Esophagus muscularis mucosa (tissue), 4 donors: Measurements from ENCODE around the gene FREM1. TPM values are rescaled to one million over a fixed set of nuclear protein-coding genes. Genes with fewer than 3 reads are reported as not detected.

Experiments
- DNase-seq: peaks from one replicate; pipeline ENCODE4 v3.0.0-alpha.2; 2017; ENCODE audit errors: extremely low spot score
- H3K27ac ChIP-seq, 4 donors: fragments of 200-600 bp; sonication (generic); replicated peaks in 1 of 4; 1 replicate in 3 of 4; 2 replicates in 1 of 4; pipeline ENCODE4 v1.5.1; 2016 to 2019; ENCODE audit warnings: mild to moderate bottlenecking in 1 of 4
- H3K27me3 ChIP-seq, 4 donors: fragments of 200-600 bp; sonication (generic); one replicate each; pipeline versions ENCODE4 v1.5.1 to v1.6.0; 2016 to 2019
- H3K36me3 ChIP-seq, 4 donors: fragments of 200-600 bp; sonication (generic); one replicate each; pipeline ENCODE4 v1.5.1; 2016 to 2019
- H3K4me1 ChIP-seq, 4 donors: fragments of 200-600 bp; sonication (generic); one replicate each; pipeline ENCODE4 v1.5.1; 2016 to 2019
- H3K4me3 ChIP-seq, 4 donors: fragments of 200-600 bp; sonication (generic); 1 replicate in 2 of 4; 2 replicates in 2 of 4; pipeline ENCODE4 v1.5.1; 2016 to 2019; ENCODE audit warnings: mild to moderate bottlenecking in 4 of 4, moderate library complexity in 1 of 4
- H3K9me3 ChIP-seq, 4 donors: fragments of 200-600 bp; sonication (generic); 1 replicate in 3 of 4; 2 replicates in 1 of 4; pipeline ENCODE4 v1.5.1; 2016 to 2019
- EP300 ChIP-seq: sonication (generic); formaldehyde crosslinking; IDR thresholded peaks from one replicate; pipeline ENCODE4 v1.6.1; 2017; ENCODE audit warnings: antibody characterized with exemption
- POLR2A ChIP-seq: fragments of 450-650 bp; IDR thresholded peaks from one replicate; pipeline ENCODE4 v1.6.1; 2017; ENCODE audit warnings: antibody characterized with exemption, moderate library complexity, mild to moderate bottlenecking, low read depth
- POLR2AphosphoS5 ChIP-seq, 2 donors: sonication (generic); formaldehyde crosslinking; IDR thresholded peaks; one replicate each; pipeline ENCODE4 v1.6.1; 2017; ENCODE audit warnings: antibody characterized with exemption in 2 of 2
- WGBS: methylation state at CpG from one replicate; pipeline ENCODE4 v1.1.5; 2018; 5-methylcytosine and 5-hydroxymethylcytosine counted together
- intact Hi-C: fragments of 100-400 bp; cut with DNase I; formaldehyde crosslinking; loops from one replicate; pipeline ENCODE4 v1.15.1; 2023
- total RNA-seq, 4 donors: library from RNA; depleted of rRNA; stranded (reverse); fragments of >200 nt; gene quantifications; one replicate each; pipeline versions ENCODE4 v1.1.0 to v1.2.1, GENCODE V29; 2016
- TF ChIP-seq, protein P1 (sequence below), 3 experiments: fragments of 200-600 bp in 2 of 3; fragments of 450-650 bp in 1 of 3; sonication (generic) in 2 of 3; IDR thresholded peaks; one replicate each; pipeline ENCODE4 v1.5.1; 2017 to 2019; ENCODE audit warnings: antibody characterized with exemption in 3 of 3, mild to moderate bottlenecking in 2 of 3, moderate library complexity in 1 of 3

FREM1 gene
- total RNA-seq, 4 donors from 2014 or later = 0.58 to 3.5 (median 1.9) TPM

DNA sequence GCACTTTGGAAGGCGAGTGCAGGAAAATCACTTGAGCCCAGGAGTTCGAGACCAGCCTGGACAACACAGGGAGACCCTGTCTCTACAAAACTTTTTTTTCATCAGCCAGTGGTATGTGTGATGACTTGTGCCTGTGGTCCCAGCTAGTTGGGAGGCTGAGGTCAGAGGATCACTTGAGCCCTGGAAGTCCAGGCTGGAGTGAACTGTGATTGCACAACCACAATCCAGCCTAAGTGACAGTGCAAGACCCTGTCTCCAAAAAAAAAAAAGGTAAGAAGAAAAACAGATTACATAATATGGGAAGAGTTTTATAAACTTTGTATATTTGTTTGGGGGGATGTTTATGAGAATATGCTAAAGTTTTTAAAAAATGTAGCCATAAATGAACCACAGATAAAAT lies 111.2 kb downstream of the FREM1 start:
- intact Hi-C loops = no loop called here
- Histone ChIP-seq H3K36me3 (no peaks in the 10 kb centered on the region), H3K4me3 (no peak overlapping the region), H3K27ac (no peak overlapping the region), H3K27me3 (no peaks in the 10 kb centered on the region), H3K4me1 (no peaks in the 10 kb centered on the region), H3K9me3 (no peaks in the 10 kb centered on the region)
- no peak for DNase-seq
- TF ChIP-seq, protein P1, sequence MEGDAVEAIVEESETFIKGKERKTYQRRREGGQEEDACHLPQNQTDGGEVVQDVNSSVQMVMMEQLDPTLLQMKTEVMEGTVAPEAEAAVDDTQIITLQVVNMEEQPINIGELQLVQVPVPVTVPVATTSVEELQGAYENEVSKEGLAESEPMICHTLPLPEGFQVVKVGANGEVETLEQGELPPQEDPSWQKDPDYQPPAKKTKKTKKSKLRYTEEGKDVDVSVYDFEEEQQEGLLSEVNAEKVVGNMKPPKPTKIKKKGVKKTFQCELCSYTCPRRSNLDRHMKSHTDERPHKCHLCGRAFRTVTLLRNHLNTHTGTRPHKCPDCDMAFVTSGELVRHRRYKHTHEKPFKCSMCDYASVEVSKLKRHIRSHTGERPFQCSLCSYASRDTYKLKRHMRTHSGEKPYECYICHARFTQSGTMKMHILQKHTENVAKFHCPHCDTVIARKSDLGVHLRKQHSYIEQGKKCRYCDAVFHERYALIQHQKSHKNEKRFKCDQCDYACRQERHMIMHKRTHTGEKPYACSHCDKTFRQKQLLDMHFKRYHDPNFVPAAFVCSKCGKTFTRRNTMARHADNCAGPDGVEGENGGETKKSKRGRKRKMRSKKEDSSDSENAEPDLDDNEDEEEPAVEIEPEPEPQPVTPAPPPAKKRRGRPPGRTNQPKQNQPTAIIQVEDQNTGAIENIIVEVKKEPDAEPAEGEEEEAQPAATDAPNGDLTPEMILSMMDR (IDR thresholded peaks at IDR 0.05) = no peak
- TF ChIP-seq EP300 (no peak), POLR2A (no peak), POLR2AphosphoS5 (IDR thresholded peaks at IDR 0.05) (no peak)
- WGBS = 100% methylated on average over 2 of the region's 2 CpGs

DNA sequence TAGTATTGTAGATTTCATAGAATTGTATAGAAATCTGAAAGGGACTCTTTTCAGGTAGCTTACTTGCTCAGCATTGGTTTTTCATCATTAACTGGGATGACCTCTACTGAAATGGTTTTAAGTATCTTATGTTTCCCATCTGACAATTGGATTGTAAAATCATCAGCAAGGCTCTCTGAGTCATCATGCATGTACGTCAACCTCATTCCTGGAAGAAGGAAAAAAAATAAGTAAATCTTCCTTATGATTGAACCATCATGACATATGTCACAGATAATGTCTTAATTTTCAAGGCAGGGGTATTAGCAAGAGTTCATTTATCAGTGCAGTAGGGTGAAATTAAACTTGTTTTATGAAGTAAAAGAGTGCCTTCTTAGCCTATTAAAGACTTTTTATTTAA lies 112.8 kb downstream of the FREM1 start:
- Histone ChIP-seq H3K27me3 (no peaks in the 10 kb centered on the region), H3K4me1 (no peaks in the 10 kb centered on the region), H3K9me3 (no peaks in the 10 kb centered on the region), H3K27ac (no peak overlapping the region), H3K36me3 (no peaks in the 10 kb centered on the region), H3K4me3 (no peak overlapping the region)
- TF ChIP-seq EP300 = no peak
- TF ChIP-seq POLR2AphosphoS5 (IDR thresholded peaks at IDR 0.05) = no peak
- TF ChIP-seq POLR2A = no peak
- TF ChIP-seq, protein P1 (IDR thresholded peaks at IDR 0.05) = no peak
- 76% methylated on average over 1 of the region's 1 CpG for WGBS
- DNase-seq = no peak
- intact Hi-C loops = no loop called here

DNA sequence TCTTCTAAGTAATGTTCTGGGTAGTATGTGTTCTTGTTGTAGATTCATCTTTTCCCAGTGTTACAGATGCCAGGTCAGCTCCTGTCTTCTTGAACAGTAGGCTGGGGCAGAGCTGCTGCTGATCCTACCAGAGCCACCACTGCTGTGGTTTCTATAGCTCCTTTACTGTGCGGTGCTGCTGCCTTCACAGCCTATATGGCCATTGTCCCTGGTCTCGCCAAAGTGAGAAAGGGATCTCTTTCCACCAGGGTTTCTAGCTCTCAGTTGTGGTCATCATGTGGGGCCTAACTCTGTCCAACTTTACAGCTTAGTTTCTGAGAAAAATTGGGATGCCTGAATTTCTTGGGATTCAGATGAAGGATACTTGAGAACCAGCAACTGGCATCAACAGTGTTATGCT lies 116.8 kb downstream of the FREM1 start:
- DNase-seq = no peak
- no peak overlapping the region for H3K4me3 ChIP-seq
- intact Hi-C loops = no loop called here
- no peaks in the 10 kb centered on the region for H3K27me3 ChIP-seq
- no peaks in the 10 kb centered on the region for H3K4me1 ChIP-seq
- TF ChIP-seq, protein P1 (IDR thresholded peaks at IDR 0.05) = no peak
- no peak for TF ChIP-seq EP300
- TF ChIP-seq POLR2AphosphoS5 (IDR thresholded peaks at IDR 0.05) = no peak
- TF ChIP-seq POLR2A = no peak
- no peak overlapping the region for H3K27ac ChIP-seq
- H3K9me3 ChIP-seq = no peaks in the 10 kb centered on the region
- H3K36me3 ChIP-seq = no peaks in the 10 kb centered on the region
- 84% methylated on average over 2 of the region's 2 CpGs for WGBS

DNA sequence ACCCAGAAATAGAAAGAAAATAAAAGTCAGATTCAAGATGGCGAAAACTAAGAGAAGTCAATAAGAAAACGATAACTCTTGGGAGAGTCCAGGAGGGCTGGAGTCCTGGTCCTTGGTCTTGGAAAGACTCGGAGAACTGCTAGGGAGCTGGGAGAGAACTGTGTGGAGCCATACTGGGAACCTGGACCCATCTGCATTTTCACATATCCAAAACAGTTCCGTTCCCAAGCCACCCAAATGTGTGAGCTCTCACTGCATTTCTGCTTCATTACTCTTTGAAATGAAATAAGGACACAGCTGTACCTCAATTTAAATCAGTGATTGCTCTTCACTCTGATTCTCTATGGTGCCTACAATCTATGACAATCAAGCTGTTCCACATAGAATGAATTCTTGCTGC lies 119.6 kb downstream of the FREM1 start:
- H3K4me3 ChIP-seq = no peak overlapping the region
- 91% methylated on average over 4 of the region's 4 CpGs for WGBS
- H3K4me1 ChIP-seq = no peaks in the 10 kb centered on the region
- intact Hi-C loops = no loop called here
- TF ChIP-seq POLR2AphosphoS5 (IDR thresholded peaks at IDR 0.05) (no peak), POLR2A (no peak), EP300 (no peak)
- TF ChIP-seq, protein P1 (IDR thresholded peaks at IDR 0.05) = no peak
- DNase-seq = no peak
- no peaks in the 10 kb centered on the region for H3K36me3 ChIP-seq
- no peaks in the 10 kb centered on the region for H3K9me3 ChIP-seq
- H3K27ac ChIP-seq = no peak overlapping the region
- no peaks in the 10 kb centered on the region for H3K27me3 ChIP-seq

DNA sequence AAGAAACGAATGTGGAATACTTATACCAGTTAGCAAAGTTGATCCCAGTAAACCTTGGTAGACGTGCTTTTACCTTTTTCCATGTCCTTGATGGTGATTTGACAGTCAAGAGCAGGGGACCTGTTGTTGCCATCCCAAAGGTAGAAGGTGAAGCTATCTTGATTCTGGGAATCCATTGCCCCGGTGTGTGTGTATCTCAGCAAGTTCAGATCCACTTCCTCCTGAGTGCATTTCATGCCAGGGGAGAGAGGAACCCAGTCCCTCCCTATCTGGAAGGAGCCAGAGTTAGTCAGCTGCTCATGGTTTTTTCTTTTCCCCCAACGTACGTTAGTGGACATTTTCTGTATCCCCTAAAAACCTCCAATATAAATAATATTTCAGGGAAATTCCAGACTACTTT lies 121.4 kb downstream of the FREM1 start:
- 82% methylated on average over 5 of the region's 5 CpGs for WGBS
- no peaks in the 10 kb centered on the region for H3K27me3 ChIP-seq
- no peaks in the 10 kb centered on the region for H3K9me3 ChIP-seq
- DNase-seq = no peak
- no peak overlapping the region for H3K4me3 ChIP-seq
- no peaks in the 10 kb centered on the region for H3K36me3 ChIP-seq
- H3K27ac ChIP-seq = no peak overlapping the region
- intact Hi-C loops = no loop called here
- TF ChIP-seq POLR2A = no peak
- TF ChIP-seq POLR2AphosphoS5 (IDR thresholded peaks at IDR 0.05) = no peak
- no peak for TF ChIP-seq EP300
- TF ChIP-seq, protein P1 (IDR thresholded peaks at IDR 0.05) = no peak
- H3K4me1 ChIP-seq = no peaks in the 10 kb centered on the region
